Mesodermal cell (in vitro differentiated cells): Measurements from ENCODE around the gene CASKIN1.
A peak's percentile ranks its signal among the peaks of the same experiment; 100 is the strongest.
"Not testable (repeated sequence)": the region's sequence is repeated elsewhere in the genome, so short reads cannot be mapped to it uniquely, and the experiment has no call there.

ENCODE experiments used
- H3K27ac ChIP-seq: 2 replicates; pipeline ENCODE4 v1.7.0; 2013; ENCODE audit warnings: mild to moderate bottlenecking, low read depth, low read length, moderate library complexity; ENCODE audit not compliant: severe bottlenecking
- H3K36me3 ChIP-seq: 2 replicates; pipeline ENCODE4 v1.7.1; 2013; ENCODE audit warnings: mild to moderate bottlenecking, low read length, moderate library complexity; ENCODE audit not compliant: control insufficient read depth, insufficient read depth
- H3K4me1 ChIP-seq: one replicate; pipeline ENCODE4 v1.7.1; 2013; ENCODE audit warnings: mild to moderate bottlenecking, low read length; ENCODE audit not compliant: insufficient read depth, control insufficient read depth, poor library complexity, severe bottlenecking
- H3K4me3 ChIP-seq: 2 replicates; pipeline ENCODE4 v1.7.0; 2013; ENCODE audit warnings: low read length, control low read depth, mild to moderate bottlenecking; ENCODE audit not compliant: insufficient read depth, poor library complexity, severe bottlenecking; ENCODE audit errors: extremely low read depth
- H3K9me3 ChIP-seq: 2 replicates; pipeline ENCODE4 v1.7.1; 2013; ENCODE audit warnings: mild to moderate bottlenecking, low read length, moderate library complexity; ENCODE audit not compliant: control insufficient read depth
- WGBS, 2 experiments: methylation state at CpG; one replicate each; pipeline ENCODE4 v1.1.5; 2013; ENCODE audit warnings: missing lambda C conversion rate in 2 of 2; ENCODE audit not compliant: insufficient coverage in 2 of 2; 5-methylcytosine and 5-hydroxymethylcytosine counted together

CASKIN1 gene

GRCh38 chr16:2145843-2146242, 50.6 kb downstream of the CASKIN1 start:
- peaks cover 19% of the 10 kb centered on the region for H3K4me1 ChIP-seq
- no peak overlapping the region for H3K4me3 ChIP-seq
- no peak overlapping the region for H3K27ac ChIP-seq
- no peaks in the 10 kb centered on the region for H3K9me3 ChIP-seq
- 73 to 85% methylated on average over 5 of the region's 5 CpGs for WGBS, 2 experiments
- no peaks in the 10 kb centered on the region for H3K36me3 ChIP-seq

- H3K36me3 ChIP-seq: no peaks in the 10 kb centered on the region
- H3K9me3 ChIP-seq: no peaks in the 10 kb centered on the region
- peaks cover 5% of the 10 kb centered on the region for H3K4me1 ChIP-seq
- no peak overlapping the region for H3K27ac ChIP-seq
- no peak overlapping the region for H3K4me3 ChIP-seq
- 86 to 92% methylated on average over 13 to 17 of the region's 17 CpGs for WGBS, 2 experiments
Measured at GRCh38 chr16:2143878-2144485, 52.4 kb downstream of the CASKIN1 start.

- WGBS, 2 experiments: 88% methylated on average over 29 to 31 of the region's 31 CpGs
- Histone ChIP-seq H3K4me1 (no peaks in the 10 kb centered on the region), H3K9me3 (no peaks in the 10 kb centered on the region), H3K4me3 (no peak overlapping the region), H3K36me3 (no peaks in the 10 kb centered on the region), H3K27ac (no peak overlapping the region)
Measured at GRCh38 chr16:2142942-2143877, 53.2 kb downstream of the CASKIN1 start.

- not testable (repeated sequence) for H3K36me3 ChIP-seq, H3K4me1 ChIP-seq, H3K27ac ChIP-seq, H3K9me3 ChIP-seq
- peak within 1 kb of the TSS; percentile 42 for H3K4me3 ChIP-seq
- 1 to 2% methylated on average over 7 to 30 of the region's 81 CpGs for WGBS, 2 experiments
Measured at GRCh38 chr16:2135770-2136490, 60.5 kb downstream of the CASKIN1 start, which contains the start of gene PKD1. Gene PKD1, minus strand, starts transcription at chr16:2135898. Its CDS starts 209 bp downstream, at chr16:2135689.

- H3K9me3 ChIP-seq, H3K4me1 ChIP-seq, H3K36me3 ChIP-seq, H3K27ac ChIP-seq: not testable (repeated sequence)
- whole genome bisulfite sequencing, 2 experiments: 0% methylated on average over 13 of the region's 42 CpGs; no CpG with 5 or more reads in 1 of the 2 experiments
- peak overlapping the region; percentile 42 for H3K4me3 ChIP-seq
Measured at GRCh38 chr16:2135071-2135470, 61.3 kb downstream of the CASKIN1 start.

- not testable (repeated sequence) for H3K27ac ChIP-seq, H3K4me1 ChIP-seq, H3K4me3 ChIP-seq, H3K36me3 ChIP-seq, H3K9me3 ChIP-seq
- WGBS, 2 experiments: 86 to 100% methylated on average over 2 to 4 of the region's 12 CpGs
Measured at GRCh38 chr16:2133797-2134196, 62.6 kb downstream of the CASKIN1 start.

- H3K27ac ChIP-seq, H3K4me3 ChIP-seq, H3K36me3 ChIP-seq, H3K9me3 ChIP-seq: not testable (repeated sequence)
- WGBS, 2 experiments: 94 to 96% methylated on average over 14 to 16 of the region's 22 CpGs
- peaks cover 23% of the 10 kb centered on the region for H3K4me1 ChIP-seq
Measured at GRCh38 chr16:2129890-2130447, 66.4 kb downstream of the CASKIN1 start.

- not testable (repeated sequence) for H3K9me3 ChIP-seq
- WGBS, 2 experiments: 97% methylated on average over 5 of the region's 11 CpGs; no CpG with 5 or more reads in 1 of the 2 experiments
Measured at GRCh38 chr16:2129251-2129650, 67.2 kb downstream of the CASKIN1 start.

GRCh38 chr16:2127630-2128280, 68.7 kb downstream of the CASKIN1 start:
- not testable (repeated sequence) for H3K9me3 ChIP-seq, H3K36me3 ChIP-seq, H3K4me3 ChIP-seq, H3K27ac ChIP-seq
- peaks cover 34% of the 10 kb centered on the region for H3K4me1 ChIP-seq
- WGBS, 2 experiments: no CpG with 5 or more reads among the region's 3 CpGs

More at GRCh38 chr16:2129251-2129650, 67.2 kb downstream of the CASKIN1 start:
- not testable (repeated sequence) for H3K27ac ChIP-seq, H3K36me3 ChIP-seq, H3K4me3 ChIP-seq
- H3K4me1 ChIP-seq: peaks cover 27% of the 10 kb centered on the region
